Measurements from ENCODE around the gene CRKL. TPM values are rescaled to one million over a fixed set of nuclear protein-coding genes. Genes with fewer than 3 reads are reported as not detected.

CRKL gene
- total and polyA plus RNA-seq, 12 donors: 19.2 to 76.9 (median 54.4) TPM

- no peaks in the 10 kb centered on the region for H3K27me3 ChIP-seq
- WGBS, 2 donors: 92 to 93% methylated on average over 8 of the region's 8 CpGs
- no peaks in the 10 kb centered on the region for H3K9me3 ChIP-seq
- H3K27ac ChIP-seq: no peak overlapping the region
- TF ChIP-seq, protein P1, sequence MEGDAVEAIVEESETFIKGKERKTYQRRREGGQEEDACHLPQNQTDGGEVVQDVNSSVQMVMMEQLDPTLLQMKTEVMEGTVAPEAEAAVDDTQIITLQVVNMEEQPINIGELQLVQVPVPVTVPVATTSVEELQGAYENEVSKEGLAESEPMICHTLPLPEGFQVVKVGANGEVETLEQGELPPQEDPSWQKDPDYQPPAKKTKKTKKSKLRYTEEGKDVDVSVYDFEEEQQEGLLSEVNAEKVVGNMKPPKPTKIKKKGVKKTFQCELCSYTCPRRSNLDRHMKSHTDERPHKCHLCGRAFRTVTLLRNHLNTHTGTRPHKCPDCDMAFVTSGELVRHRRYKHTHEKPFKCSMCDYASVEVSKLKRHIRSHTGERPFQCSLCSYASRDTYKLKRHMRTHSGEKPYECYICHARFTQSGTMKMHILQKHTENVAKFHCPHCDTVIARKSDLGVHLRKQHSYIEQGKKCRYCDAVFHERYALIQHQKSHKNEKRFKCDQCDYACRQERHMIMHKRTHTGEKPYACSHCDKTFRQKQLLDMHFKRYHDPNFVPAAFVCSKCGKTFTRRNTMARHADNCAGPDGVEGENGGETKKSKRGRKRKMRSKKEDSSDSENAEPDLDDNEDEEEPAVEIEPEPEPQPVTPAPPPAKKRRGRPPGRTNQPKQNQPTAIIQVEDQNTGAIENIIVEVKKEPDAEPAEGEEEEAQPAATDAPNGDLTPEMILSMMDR (IDR thresholded peaks at IDR 0.05): no peak
- H3K36me3 ChIP-seq: peaks cover 0 to 13% (median 0%) of the 10 kb centered on the region in 9 donors
- DNase-seq: no peak
- intact Hi-C loops (cut with DNase I): loop anchor here in 1 of 10 donors (10.0 kb wide), 1 partner anchor 81 kb away; no protein-coding TSS in a partner anchor
- ATAC-seq: no peak
- no peak overlapping the region for H3K4me3 ChIP-seq
- peaks cover 8 to 73% (median 53%) of the 10 kb centered on the region in 9 donors for H3K4me1 ChIP-seq
Measured at GRCh38 chr22:20943104-20943933, 26.1 kb downstream of the CRKL start.

DNA sequence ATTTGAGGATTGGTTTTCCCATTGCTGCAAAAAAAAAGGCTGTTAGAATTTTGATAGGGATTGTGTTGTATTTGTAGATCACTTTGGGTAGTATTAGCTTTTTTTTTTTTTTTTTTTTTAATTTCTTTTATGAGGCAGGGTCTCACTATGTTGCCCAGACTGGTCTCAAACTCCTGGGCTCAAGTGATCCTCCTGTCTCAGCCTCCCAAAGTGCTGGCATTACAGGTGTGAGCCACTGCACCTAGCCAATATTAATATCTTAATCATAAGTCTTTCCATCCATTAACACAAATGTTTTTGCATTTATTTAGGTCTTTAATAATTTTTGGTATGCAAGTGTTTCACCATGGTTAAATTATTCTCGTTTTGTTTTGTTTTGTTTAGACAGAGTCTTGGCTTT is 26.8 kb downstream of the CRKL start:
- intact Hi-C loops (cut with DNase I): loop anchor here in 1 of 10 donors (10.0 kb wide), 1 partner anchor 81 kb away; no protein-coding TSS in a partner anchor
- no peak overlapping the region for H3K4me3 ChIP-seq
- DNase-seq (no peak), ATAC-seq (no peak)
- H3K27me3 ChIP-seq: no peaks in the 10 kb centered on the region
- no peak overlapping the region for H3K27ac ChIP-seq
- TF ChIP-seq, protein P1 (IDR thresholded peaks at IDR 0.05): no peak
- H3K36me3 ChIP-seq: peaks cover 0 to 13% (median 0%) of the 10 kb centered on the region in 9 donors
- no peaks in the 10 kb centered on the region for H3K9me3 ChIP-seq
- WGBS, 2 donors: 43 to 68% methylated on average over 1 of the region's 1 CpG
- peaks cover 8 to 66% (median 50%) of the 10 kb centered on the region in 9 donors for H3K4me1 ChIP-seq

- Histone ChIP-seq H3K27me3 (no peaks in the 10 kb centered on the region), H3K27ac (peak overlapping the region in 6 of 10 donors; percentile 17 to 42 (median 24)), H3K4me3 (no peak overlapping the region), H3K36me3 (peaks cover 0 to 28% (median 10%) of the 10 kb centered on the region in 9 donors), H3K4me1 (peaks cover 8 to 53% (median 38%) of the 10 kb centered on the region in 9 donors), H3K9me3 (no peaks in the 10 kb centered on the region)
- TF ChIP-seq, protein P1 (IDR thresholded peaks at IDR 0.05): no peak
- DNase-seq: no peak
- ATAC-seq: peak in 1 of 8 donors; percentile 11
- intact Hi-C loops (cut with DNase I): loop anchor here in 1 of 10 donors (10.0 kb wide), 1 partner anchor 79 kb away; no protein-coding TSS in a partner anchor
- WGBS, 2 donors: 73 to 85% methylated on average over 2 of the region's 2 CpGs
Measured at GRCh38 chr22:20945578-20945934, 28.3 kb downstream of the CRKL start.

DNA sequence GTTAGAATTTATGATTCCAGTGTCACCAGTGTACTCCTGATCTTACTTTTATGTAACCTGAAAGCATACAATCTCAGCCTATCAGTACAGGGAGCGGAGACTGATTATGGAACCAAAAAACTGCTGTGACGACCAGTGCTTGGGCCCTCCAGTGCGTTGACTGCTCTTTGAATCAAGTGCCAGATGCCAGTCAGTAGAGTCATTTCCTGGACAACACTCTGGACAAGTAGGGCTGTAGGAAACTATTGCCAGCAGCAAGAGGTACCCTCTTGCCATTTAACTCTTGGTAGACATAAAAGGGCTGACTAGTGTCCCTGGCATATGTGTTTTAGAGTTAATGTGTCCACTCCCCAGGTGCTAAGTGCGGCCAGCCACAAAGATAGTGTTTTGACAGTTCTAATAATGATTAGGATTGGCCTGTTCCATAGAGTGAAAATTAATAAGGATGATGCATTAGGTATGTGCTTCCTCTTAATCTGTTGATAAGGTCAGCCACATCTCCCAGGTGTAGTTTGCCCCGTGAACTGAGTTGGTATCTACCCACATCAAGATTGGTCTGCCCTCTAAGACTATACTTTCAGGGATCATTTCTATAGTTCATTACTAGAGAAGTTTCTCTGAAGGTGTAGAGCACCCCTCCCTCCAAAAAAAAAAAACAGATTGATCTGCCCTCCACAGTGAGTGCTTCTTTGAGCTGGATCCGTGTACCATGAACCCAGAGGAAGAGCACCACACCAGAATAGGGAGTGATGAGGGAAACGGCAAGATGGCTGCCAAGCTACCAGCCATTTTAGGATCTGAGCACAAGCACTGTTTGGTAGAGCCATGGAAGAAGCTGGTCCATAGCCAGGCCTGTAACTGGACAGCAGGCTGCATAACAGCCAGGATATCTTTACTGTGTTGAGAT is 29.1 kb downstream of the CRKL start:
- Histone ChIP-seq H3K27me3 (no peaks in the 10 kb centered on the region), H3K27ac (peak overlapping the region in 7 of 10 donors; percentile 19 to 55 (median 29)), H3K36me3 (peaks cover 0 to 31% (median 14%) of the 10 kb centered on the region in 9 donors), H3K4me1 (peaks cover 8 to 46% (median 31%) of the 10 kb centered on the region in 9 donors), H3K9me3 (no peaks in the 10 kb centered on the region), H3K4me3 (no peak overlapping the region)
- intact Hi-C loops (cut with DNase I): loop anchor here in 1 of 10 donors (10.0 kb wide), 1 partner anchor 78 kb away; no protein-coding TSS in a partner anchor
- 61 to 73% methylated on average over 7 of the region's 7 CpGs for WGBS, 2 donors
- TF ChIP-seq, protein P1 (IDR thresholded peaks at IDR 0.05): no peak
- DNase-seq (no peak), ATAC-seq (peak in 7 of 8 donors; percentile 17 to 92 (median 80))
